T-helper 1 cell (primary cell): ENCODE results near the gene CRPPA.
"Not testable (repeated sequence)": the region's sequence is repeated elsewhere in the genome, so short reads cannot be mapped to it uniquely, and the experiment has no call there.

ENCODE experiments used
- DNase-seq, 5 donors: peaks; one replicate each; pipeline ENCODE4 v3.0.0-alpha.2; 2012 to 2020

The CRPPA gene

GRCh38 chr7:16396766-16397500 is 24.4 kb downstream of the CRPPA start:
- no peak for DNase-seq

DNA sequence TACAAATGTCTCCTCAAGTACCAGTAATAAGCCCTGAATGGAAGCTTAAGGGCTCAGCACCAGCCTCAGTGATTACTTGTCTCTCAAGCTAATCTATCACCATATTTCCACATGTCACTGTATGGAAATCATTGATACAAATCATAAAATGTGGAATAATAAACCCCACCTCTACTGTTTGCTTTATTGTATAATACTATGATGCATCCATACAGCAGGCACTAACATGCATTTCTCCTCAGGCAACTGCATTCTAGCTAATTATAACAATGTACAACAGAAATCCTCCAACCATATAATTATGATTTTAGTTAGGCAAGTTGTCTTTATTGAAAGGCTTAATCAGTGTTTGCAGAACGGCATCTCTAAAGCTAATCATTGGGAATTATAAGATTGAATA is 26.2 kb downstream of the CRPPA start:
- no peak for DNase-seq

DNA sequence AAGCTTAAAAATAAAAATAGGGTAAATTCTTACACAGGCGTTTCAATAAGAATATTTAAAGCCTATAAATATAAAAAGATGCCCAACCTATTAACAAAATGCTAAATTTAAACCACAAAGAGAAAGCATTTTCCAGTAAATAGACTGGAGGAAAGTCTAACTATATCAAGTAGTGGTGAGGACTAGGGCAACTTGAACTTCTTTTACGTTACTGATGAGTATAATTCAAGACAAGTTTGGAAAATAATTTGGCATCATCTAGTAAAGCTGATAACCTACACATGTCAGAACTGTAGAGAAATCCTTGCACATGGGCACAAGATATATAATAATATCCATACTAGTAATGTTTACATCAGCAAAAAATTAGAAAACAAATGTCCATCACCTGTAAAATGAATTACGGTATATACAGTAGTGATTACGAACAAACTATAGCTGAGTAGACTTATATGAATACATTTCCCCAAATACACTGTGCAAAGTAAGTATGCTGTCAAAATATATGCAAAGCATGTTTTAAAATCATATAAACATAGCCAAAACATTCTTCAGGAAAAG is 27.4 kb downstream of the CRPPA start:
- no peak for DNase-seq

GRCh38 chr7:16392990-16393523 is 28.3 kb downstream of the CRPPA start:
- DNase-seq, result no peak

DNA sequence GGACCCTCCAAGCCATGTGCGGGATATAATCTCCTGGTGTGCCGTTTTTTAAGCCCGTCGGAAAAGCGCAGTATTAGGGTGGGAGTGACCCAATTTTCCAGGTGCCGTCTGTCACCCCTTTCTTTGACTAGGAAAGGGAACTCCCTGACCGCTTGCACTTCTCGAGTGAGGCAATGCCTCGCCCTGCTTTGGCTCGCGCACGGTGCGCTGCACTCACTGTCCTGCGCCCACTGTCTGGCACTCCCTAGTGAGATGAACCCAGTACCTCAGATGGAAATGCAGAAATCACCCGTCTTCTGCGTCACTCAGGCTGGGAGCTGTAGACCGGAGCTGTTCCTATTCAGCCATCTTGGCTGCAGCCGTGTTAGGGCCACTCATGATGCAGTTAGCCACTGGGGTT is 37.6 kb downstream of the CRPPA start:
- not testable (repeated sequence) for DNase-seq

GRCh38 chr7:16383103-16383502 is 38.2 kb downstream of the CRPPA start:
- DNase-seq, result not testable (repeated sequence)
